WTC11 (cell line): ENCODE data around the gene CAPN13.

Experiments
- CREM ChIP-seq: sonication (generic); formaldehyde crosslinking; IDR thresholded peaks from 2 replicates; pipeline ENCODE4 v1.8.1; 2022; ENCODE audit warnings: mild to moderate bottlenecking, missing genetic modification reagents, moderate library complexity
- CTCF ChIP-seq: fragments of 200-600 bp; IDR thresholded peaks from 2 replicates; pipeline ENCODE4 v1.8.0; 2022; ENCODE audit warnings: antibody characterized with exemption
- E2F5 ChIP-seq: sonication (generic); formaldehyde crosslinking; IDR thresholded peaks from 2 replicates; pipeline ENCODE4 v1.8.1; 2022; ENCODE audit warnings: mild to moderate bottlenecking, moderate library complexity, missing genetic modification reagents
- KAT7 ChIP-seq: sonication (generic); formaldehyde crosslinking; IDR thresholded peaks from 2 replicates; pipeline ENCODE4 v1.8.1; 2023; ENCODE audit warnings: missing genetic modification reagents, mild to moderate bottlenecking, borderline replicate concordance
- TEAD1 ChIP-seq: sonication (generic); formaldehyde crosslinking; IDR thresholded peaks from 2 replicates; pipeline ENCODE4 v1.8.0; 2022; ENCODE audit warnings: mild to moderate bottlenecking, missing genetic modification reagents
- USF1 ChIP-seq: sonication (generic); formaldehyde crosslinking; IDR thresholded peaks from 2 replicates; pipeline ENCODE4 v1.8.0; 2022; ENCODE audit warnings: mild to moderate bottlenecking, missing genetic modification reagents
- USF2 ChIP-seq: sonication (generic); formaldehyde crosslinking; IDR thresholded peaks from 2 replicates; pipeline ENCODE4 v1.8.1; 2023; ENCODE audit warnings: mild to moderate bottlenecking, missing genetic modification reagents, moderate library complexity
- ZNF423 ChIP-seq: fragments of 250-450 bp; sonication (Bioruptor Pico); IDR thresholded peaks from 2 replicates; pipeline ENCODE4 v2.1.2; 2022; ENCODE audit warnings: mild to moderate bottlenecking, moderate library complexity

- TF ChIP-seq CTCF = no peak
- TF ChIP-seq TEAD1 (CRISPR knock-in tag) = no peak
- no peak for TF ChIP-seq USF2 (CRISPR knock-in tag)
- TF ChIP-seq KAT7 (CRISPR knock-in tag) = no peak
- no peak for TF ChIP-seq USF1
- TF ChIP-seq E2F5 (CRISPR knock-in tag) = no peak
- TF ChIP-seq CREM (CRISPR knock-in tag) = no peak
- no peak for TF ChIP-seq ZNF423 (CRISPR knock-in tag)
These were observed 78.2 kb downstream of the CAPN13 start for GRCh38 chr2:30729031-30729430.
